NCI-H526 (cell line): ENCODE measurements around the gene SMIM5.
A peak's percentile ranks its signal among the peaks of the same experiment; 100 is the strongest.

Experiments
- DNase-seq, 2 experiments: peaks; one replicate each; lab custom pipeline; 2025; lab: John Stamatoyannopoulos, UW

SMIM5 gene

DNA sequence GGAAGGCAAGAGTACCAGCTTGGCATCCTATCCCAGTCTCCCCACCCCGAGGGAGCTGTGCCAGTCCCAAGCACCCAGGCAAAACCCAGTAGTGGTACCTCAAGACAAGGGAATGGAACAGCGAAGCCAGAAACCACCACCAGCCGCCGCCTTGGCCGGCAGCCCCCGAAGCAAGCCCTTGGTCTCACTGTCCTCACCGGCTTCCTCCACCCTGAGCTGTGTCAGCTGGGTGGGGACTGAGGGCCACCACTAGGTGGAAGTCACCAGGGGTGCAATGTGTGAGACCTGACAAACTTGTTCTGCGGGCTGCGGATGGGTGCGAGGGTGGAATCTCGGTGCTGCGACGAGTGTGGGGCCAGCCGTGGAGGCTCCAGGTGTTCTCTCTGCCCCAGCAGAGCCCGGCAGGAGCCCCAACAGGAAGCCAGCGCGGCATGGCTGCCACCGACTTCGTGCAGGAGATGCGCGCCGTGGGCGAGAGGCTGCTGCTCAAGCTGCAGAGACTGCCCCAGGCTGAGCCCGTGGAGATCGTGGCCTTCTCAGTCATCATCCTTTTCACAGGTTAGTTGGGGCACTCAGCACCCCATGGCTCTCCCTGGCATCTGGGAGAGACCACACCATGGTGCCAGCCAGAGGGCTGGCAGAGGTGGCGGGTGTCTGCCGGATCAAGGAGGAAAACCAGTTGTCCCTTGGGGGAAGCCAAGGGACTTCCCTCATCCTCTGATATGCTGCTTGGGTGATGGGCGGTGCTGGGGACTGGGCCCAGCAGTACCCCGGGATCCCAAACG lies 6.7 kb downstream of the SMIM5 start:
- peak in 1 of 2 experiments; percentile 48 for DNase-seq

DNA sequence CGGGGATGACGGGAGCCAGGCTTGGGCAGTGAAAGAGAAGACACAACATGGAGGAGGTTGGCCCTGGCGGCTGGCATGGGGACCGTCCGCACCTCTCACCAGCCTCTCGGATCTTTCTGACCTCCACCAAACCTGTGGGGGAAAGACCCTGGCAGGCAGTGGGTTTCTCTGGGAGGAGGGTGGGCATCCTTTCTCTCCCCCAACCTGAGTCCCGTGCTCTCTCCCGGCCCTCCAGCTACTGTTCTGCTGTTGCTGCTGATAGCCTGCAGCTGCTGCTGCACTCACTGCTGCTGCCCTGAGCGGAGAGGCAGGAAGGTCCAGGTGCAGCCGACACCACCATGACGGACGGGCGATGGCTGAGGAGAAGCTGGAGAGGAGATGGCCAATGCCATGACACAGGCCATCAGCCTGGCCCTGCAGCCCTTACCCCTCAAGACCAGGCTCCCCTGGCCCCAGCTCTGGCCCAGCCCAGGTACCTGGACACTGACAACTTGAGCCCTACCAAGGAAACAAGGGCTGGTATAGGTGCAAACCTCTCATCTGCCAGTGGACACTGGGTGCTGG lies 7.4 kb downstream of the SMIM5 start:
- DNase-seq: no peak

DNA sequence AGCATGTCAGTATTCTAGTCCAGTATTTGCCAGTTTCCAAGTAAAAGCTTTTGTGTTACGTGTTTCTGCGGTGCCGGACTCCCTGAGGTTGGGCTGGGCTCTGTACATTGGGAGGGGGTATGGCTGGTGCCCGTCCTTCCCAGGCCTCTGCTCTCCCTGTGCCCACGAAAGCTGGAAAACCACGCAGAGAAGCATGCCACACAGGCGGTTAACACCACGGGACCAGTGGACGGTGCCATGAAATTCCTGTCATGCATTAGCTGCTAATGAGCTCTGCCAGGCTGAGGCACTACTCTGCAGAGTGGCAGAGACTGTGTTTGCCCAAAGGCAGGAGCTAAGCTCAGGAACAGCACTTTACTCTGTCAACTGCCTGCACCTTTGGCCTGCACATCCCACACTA lies 8.1 kb downstream of the SMIM5 start:
- DNase-seq: no peak

DNA sequence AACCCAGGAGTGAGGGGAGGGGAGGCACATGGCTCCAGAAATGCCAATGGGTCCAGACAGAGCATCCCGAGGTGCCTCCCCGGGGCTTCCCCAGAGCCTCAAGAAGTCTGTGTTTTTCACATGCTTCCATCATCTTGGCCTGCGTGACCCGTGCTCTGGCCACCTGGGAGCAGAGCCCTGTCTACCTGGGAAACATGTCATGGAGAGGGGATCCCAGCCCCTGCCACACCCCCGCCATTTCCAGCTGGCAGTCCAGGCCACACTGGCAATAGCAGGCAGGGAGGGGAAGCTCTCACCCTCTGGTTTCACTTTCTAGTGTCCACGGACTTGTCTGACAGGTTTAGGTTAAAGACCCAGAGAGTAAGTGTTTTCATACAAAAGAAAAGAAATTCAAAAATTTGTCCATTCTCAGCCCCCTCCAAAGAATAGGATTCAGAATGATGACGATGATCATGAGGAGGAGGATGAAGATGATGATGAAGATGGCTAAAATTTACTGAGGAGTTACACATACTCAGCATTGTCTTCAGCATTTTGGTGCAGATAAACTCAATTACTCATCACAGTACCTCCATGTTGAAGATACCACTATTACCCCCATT lies 9.0 kb downstream of the SMIM5 start:
- no peak for DNase-seq

DNA sequence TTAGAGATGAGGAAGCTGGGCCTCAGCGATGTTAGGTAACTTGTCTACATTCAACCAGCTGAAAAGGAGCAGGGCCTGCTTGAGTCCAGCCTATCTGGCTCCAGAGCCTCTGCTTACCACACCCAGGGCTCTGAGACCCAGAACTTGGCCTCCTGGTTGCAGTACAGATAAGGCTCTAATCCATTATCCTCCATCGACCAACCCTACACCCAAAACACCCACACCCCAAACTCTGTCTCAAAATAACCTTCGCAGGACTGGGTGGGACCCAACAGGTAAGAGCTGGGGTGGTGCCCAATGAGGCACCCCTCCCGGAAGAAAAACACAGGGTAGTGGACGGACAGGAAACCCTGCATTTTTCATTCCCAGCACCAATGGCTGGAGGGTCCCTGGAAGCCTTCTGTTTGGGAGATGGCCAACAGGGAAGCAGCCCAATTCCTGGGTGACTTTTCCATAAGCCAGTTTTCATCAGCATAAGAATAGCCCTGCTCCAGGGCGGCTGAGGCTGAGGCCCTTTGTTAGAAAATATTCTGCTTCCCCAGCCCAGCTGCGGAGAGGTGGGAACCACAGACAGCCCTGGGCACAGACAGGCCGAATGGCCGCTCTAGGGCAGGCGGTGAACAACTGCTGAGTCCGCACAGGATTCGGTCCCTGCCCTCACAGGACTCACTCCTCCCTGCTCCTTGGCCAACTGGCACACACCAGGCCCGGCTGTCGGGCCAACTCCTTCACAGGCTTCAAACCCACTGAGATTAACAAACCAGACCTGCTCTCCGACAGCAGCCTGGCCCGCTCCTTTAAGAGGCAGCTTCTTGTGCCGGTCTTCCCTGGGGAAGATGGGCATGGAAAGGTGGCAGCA lies 9.8 kb downstream of the SMIM5 start:
- no peak for DNase-seq

DNA sequence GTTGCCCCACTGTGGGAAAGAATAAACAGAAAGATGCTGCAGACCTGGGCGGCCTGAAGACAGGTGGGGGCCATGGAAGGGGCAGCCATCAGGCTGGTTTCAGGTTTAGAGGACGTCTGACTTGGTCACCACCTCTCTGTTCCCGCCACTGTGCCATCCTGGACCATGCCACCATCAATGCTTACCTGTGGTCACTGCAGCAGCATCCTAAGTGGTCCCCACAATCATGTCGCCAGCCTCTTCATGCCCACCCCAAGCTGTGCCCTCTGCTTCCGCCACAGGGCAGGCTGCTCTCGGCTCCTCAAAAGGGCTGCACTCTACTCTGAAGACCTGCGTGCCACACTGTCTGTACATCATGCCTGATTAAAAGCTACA lies 10.4 kb downstream of the SMIM5 start:
- no peak for DNase-seq

DNA sequence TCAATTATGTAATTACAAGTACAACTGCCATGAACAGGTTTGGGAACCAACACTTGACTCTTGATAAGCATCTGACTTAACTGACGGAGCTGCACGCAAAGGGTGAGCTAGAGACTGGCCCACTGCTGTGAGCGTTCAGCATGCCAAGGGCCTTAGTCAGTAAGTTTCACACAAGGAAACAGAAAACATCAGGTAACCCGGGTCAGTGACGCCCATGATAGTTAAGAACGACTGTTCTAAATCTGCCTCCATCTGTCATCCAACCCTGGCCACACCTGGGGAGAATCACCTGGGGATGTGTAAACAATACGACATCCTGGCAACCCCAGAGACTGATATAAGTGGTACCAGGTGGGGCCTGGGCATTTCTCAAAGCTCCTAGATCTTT lies 12.3 kb downstream of the SMIM5 start:
- peak in 1 of 2 experiments; percentile 40 for DNase-seq

DNA sequence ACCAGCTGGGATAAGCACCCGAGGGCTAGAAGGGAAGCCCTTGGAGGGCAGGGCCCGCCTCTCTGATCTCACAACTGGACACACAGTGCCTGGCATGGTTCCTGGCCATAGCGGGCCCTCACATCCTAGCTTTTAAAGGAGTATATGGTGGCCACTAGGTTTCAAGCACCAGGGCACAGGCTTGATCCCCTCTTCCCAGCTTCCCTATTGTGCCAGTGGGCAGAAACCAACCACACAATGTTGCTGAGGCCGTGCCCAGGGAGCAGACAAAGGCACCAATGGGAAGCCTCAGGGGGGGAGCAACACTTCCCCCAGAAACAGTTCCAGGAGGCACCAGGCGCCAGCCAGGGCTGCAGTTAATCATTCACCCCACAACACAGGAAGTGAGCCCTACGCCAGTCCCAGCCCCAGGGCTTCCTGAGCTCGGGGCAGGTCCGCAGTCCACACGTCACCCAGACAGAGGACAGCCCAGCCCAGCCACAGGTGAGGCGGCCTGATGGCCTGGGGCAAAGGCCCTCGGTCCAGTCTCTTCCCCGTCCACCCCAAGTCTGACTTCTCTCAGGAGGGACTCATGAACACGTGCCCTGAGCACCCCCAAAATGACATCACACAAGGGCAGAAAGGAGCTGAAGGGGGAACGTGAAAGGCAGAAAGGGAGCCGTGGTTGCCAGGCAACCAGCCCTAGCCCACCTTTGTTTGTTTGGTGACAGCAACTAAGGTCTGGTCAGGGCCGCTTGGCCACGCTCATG lies 12.8 kb downstream of the SMIM5 start:
- peak; percentile 37 to 77 for DNase-seq

DNA sequence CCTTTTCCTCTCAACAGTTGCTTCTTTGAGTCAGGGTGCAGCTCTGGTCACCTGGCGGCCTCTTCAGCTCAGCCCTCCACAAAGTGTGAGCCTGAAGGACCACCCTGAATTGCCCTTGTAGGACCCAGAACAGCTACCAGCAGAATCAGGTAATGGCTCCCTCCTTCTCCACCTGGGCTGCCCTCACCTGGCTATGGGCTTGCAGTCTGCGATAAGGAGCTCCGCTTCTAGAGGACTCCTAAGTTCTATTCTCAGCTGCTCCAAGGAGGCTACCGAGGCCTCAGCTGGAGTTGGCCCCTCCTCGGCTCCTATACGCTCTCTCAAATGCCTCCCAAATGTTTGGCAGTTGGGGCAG lies 13.4 kb downstream of the SMIM5 start:
- no peak for DNase-seq

DNA sequence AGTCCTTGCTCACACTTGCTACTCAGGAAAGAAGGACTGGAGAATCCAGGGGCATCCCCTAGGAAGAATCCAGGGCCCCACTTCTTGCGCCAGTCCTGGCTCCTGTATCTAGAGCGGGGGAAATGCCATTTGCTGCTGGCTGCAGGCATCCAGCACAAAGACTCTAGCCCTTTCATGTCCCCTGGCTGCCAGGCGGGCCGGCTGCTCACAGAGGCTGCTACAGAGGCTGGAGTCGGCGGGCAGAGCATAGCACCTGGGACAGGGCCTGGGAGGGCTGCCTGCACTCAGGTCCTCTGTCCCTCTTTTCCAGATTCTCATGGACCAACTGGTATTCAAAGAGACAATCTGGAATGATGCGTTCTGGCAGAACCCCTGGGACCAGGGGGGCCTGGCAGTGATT lies 13.8 kb downstream of the SMIM5 start:
- no peak for DNase-seq

DNA sequence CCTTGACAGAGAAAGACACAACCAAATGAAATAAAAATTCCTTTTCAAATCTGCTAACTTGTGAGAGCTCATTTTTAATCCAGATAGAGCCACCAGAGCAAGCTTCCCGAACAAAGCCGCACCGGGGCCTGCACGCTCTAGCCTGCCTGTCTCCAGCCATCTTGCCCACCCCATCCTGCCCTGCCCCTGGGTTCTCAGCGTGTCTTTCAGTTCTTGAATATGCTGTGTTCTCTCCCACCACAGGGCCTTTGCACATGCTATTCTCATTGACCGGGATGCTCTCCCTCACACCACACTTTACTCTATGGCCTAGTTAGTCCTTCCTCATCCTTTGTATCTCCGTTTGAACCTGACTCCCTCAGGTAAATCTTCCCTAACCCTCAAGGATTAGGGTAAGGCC lies 14.7 kb downstream of the SMIM5 start:
- no peak for DNase-seq

DNA sequence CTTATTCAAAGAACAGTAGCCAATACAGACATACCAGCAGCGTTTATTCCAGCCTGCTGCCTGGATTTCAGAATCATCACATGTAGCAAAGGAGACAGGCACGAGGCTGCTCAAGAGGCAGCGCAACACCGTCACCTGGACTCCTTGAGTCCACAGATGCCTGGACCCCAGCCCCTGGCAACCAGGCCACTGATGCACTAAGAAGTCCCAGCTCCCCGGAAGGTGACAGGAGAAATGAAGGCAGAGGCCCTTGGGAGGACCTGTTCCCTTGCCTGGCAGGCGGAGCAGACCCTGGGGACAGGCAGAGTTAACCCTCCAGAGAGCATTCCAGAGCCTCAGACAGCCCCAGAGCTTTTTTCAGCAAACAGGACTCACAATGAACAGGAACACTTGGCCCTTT lies 16.5 kb downstream of the SMIM5 start:
- DNase-seq: no peak

DNA sequence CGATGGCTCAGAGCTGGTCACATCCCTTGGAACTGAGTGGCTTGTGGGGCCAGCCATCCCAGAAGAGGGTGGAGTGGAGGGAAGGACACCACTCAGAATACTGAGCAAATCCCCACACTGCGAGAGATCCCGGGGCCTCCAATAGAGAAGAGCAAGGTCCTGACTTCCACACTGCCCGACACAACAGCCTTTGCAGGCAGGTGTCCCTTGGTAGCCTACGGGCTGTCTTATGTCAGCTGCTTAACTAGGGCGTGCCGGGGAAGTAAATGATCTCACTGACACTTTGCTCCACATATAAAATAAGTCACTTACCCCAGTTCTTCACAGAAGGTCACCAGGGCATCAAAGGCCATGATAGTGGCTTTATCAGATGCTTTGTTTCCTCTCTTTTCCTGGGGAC lies 17.6 kb downstream of the SMIM5 start:
- DNase-seq: no peak

DNA sequence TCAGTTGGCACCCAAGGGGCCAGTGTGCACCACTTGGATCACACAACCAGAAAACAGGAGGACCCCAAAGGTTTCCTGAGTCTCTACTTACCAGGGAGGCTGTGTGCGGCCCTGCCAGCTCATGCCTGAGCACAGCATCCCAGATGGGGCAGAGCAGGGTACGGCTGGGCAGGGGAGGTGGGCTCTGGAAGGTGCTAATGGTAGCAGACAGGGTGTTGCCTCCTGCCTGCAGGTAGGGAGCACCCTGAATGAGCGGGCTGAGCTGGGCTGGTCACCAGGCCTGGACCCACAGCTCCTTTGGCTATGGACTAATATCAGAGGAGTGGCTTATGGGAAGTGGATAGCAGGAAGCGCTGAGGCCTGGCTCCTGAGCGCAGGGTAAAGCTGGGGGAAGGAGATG lies 19.1 kb downstream of the SMIM5 start:
- no peak for DNase-seq

DNA sequence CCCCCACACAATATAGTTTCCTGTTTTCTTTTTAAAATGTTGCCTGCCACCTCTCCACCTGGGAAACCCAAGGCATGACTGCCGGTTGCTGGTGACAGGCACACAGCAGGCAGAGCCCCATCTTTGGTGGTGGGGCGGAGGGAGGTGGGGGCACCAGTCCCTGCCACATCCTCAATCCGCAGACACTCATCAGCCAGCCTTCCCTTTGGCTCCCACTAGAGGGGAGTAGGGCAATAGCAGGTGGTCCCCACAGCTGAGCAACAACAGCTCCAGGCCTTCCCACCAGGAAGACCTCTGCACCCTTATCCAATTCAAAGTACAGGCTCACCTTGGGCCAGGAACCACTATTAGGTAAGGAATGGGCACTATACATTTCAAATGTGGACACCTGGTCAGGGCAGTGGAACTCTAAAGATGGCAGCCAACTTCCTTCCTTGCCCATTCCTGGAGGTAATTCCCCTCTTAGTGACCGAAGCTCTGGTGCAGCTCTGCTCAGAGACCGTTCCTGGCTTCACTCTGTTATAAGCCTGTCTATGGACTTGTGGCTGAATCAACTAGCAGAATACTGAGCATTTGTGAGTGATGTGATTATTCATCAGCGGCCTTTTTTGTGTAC lies 19.8 kb downstream of the SMIM5 start:
- DNase-seq: peak in 1 of 2 experiments; percentile 60

DNA sequence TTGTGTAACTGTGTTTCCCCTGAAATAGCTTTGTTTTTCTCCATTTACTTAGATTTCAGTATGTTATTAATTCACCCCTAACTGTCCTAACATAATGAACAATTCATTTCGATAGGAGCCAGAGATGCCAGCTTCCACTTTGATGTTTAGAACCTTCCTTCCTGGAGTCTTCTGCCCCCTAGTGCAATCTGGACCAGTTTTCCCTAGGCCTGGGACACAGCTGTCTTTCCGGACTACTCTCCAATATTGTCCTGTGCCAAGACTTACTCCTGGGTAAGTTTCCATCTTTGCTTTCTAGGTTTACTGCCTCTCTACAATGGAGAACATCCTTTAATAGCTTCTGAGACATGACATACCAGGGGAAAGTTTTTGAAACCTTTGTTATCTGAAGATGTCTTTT lies 20.9 kb downstream of the SMIM5 start:
- DNase-seq: peak in 1 of 2 experiments; percentile 37

DNA sequence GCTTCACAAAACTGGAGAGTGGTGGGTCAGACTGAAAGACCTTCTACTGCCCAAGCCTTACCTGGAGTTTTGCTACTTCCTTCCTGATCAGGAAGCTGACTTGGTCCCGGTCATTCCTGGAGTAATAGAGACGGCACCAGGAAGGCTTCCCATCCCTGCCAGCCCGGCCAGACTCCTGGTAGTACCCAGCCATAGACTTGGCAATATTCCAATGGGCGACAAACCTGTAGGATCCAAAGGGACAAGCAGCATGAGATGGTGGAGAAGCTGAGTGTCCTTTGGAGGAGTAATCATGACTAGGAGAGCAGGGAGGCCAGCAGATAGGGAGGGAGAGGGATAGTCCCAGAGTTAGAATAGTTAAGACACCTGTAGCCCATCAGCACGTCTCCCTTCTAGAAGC lies 25.0 kb downstream of the SMIM5 start:
- no peak for DNase-seq

DNA sequence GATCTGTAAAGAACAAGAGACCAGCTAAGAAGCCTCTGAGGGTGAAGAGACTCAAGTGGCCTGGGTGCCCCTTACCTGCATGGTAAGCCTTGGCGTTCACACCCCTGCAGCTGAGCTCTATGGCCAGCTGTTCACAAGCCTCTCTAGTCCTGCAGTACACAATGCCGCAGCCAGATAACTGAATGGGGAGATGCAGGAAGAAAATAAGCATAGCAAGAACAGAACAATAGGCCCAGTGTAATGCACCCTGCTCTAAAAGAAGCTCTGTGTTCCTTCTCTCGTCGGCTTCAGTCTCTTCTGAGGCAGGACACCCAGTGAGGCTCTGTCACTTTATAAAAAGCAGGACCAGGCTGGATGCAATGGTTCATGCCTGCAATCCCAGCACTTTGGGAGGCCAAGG lies 28.3 kb downstream of the SMIM5 start:
- DNase-seq: no peak

DNA sequence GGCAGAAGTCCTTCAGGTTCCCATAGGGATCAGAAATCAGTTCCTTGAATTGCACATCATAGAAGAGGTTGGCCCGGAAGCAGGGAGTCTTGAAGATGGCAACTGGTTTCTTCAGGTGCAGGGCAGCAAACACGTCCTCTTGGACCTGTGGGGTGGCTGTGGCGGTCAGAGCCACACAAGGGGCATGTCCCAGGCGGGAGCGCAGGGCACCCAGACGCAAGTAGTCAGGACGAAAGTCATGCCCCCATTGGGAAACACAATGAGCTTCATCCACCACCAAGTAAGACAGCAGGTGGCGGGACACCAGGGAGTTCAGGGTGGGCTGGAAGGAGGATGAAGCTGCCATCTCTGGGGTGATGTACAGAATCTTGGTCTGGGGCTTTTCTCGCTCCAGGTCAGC lies 29.3 kb downstream of the SMIM5 start:
- DNase-seq: no peak

DNA sequence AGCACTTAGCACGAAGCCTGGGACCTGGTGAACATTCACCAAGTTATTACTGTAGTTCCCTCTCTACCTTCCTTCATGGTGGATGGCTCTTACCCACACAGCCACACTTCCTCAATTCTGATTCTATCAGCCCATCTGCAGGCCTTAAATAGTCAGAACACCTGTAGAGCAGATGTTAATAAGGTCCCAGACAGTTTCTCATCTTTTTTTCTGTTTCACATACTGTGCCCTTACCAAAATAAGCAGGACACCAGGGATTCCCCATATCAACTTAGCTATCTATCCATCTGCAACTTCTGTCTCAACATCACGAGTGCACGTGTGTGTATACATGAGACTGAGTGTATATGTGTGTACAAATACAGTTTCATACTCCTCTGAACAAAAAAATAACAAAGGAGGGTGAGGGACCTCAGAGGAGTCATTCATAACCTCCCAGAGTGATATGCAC lies 30.9 kb downstream of the SMIM5 start:
- DNase-seq: no peak

DNA sequence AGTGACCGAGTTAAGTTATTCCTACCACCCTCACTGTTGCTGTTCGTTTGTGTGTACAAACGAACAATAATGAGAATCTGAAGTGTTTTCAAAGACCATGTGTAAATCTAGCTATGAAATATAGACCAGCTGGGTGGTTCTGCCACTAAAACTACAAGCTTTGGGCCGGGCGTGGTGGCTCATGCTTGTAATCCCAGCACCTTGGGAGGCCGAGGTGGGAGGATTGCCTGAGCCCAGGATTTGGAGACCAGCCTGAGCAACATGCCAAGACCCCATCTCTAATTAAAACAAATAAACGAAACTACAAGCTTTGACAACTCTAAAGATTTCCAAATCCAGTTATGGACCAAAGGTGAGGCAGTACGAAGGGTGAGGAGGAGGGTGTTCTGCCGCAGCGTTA lies 32.7 kb downstream of the SMIM5 start:
- DNase-seq: no peak
